K562 (cell line): ENCODE data around the gene PCDHB14. TPM values are rescaled to one million over a fixed set of nuclear protein-coding genes. Genes with fewer than 3 reads are reported as not detected.
A peak's percentile ranks its signal among the peaks of the same experiment; 100 is the strongest.

Experiments
- ATAC-seq: fragments of 200-7000 bp; cut with Tn5 transposase; 3 replicates; pipeline ENCODE4 v1.9.1; 2020; ENCODE audit warnings: moderate library complexity
- BruUV-seq: library from RNA; stranded (reverse); fragments of 400-500 nt; replicated peaks from 2 replicates; lab custom pipeline; 2021; lab: Mats Ljungman, UMichigan
- CTCF ChIA-PET: fragments of 300-600 bp; formaldehyde crosslinking; extraction: SDS; loops from one replicate; lab custom pipeline; 2021; ENCODE audit warnings: low intra/inter-chr PET ratio; lab: Yijun Ruan, JAX
- POLR2A ChIA-PET: fragments of 300-600, 350-650 bp; sonication (Branson Sonifier 250); formaldehyde crosslinking; extraction: SDS; loops from one replicate; lab custom pipeline; 2021; ENCODE audit warnings: antibody characterized with exemption, inconsistent platforms; lab: Yijun Ruan, JAX
- DNase-seq, 4 experiments: peaks; one replicate each; pipeline versions ENCODE4 v3.0.0 to v3.0.0-alpha.2; 2011 to 2018; ENCODE audit warnings: low spot score in 3 of 4, mixed read lengths in 3 of 4; ENCODE audit errors: extremely low read depth in 1 of 4
- FAIRE-seq: peaks from 2 replicates; lab custom pipeline; 2011; peaks lifted over from hg19 to GRCh38; lab: Jason Lieb, UNC
- H2AFZ ChIP-seq: 2 replicates; pipeline ENCODE4 v1.6.0; 2011; ENCODE audit warnings: low read depth, low read length, control low read depth, inconsistent platforms
- H3K27ac ChIP-seq: fragments of 200-600 bp; 3 replicates; pipeline ENCODE4 v1.8.0; 2011; ENCODE audit warnings: low read depth, mild to moderate bottlenecking, control low read depth, inconsistent platforms, low read length, moderate library complexity, mixed read lengths; ENCODE audit errors: extremely low read depth
- H3K27me3 ChIP-seq, 2 experiments: fragments of 300-600 bp in 1 of 2; 2 replicates in 1 of 2; 3 replicates in 1 of 2; pipeline versions ENCODE4 v1.6.0 to v1.8.0; 2011; ENCODE audit warnings: inconsistent platforms in 2 of 2, low read length in 2 of 2, mild to moderate bottlenecking in 1 of 2, mixed read lengths in 1 of 2, moderate library complexity in 1 of 2; ENCODE audit not compliant: control insufficient read depth in 2 of 2, insufficient read depth in 2 of 2
- H3K36me3 ChIP-seq: fragments of 300-600 bp; 3 replicates; pipeline ENCODE4 v1.8.0; 2011; ENCODE audit warnings: mild to moderate bottlenecking, low read length, inconsistent platforms; ENCODE audit not compliant: control insufficient read depth, insufficient read depth
- H3K4me1 ChIP-seq, 2 experiments: fragments of 200-600 bp in 1 of 2; replicated peaks in 1 of 2; 2 replicates in 1 of 2; 3 replicates in 1 of 2; pipeline versions ENCODE4 v1.5.1 to v1.8.0; 2011; ENCODE audit warnings: inconsistent platforms in 2 of 2, low read length in 2 of 2, mild to moderate bottlenecking in 1 of 2, mixed read lengths in 1 of 2, moderate library complexity in 1 of 2; ENCODE audit not compliant: control insufficient read depth in 2 of 2, insufficient read depth in 2 of 2
- H3K4me2 ChIP-seq: 2 replicates; pipeline ENCODE4 v1.6.1; 2011; ENCODE audit warnings: low read length, control low read depth, inconsistent platforms, mixed read lengths; ENCODE audit not compliant: insufficient read depth
- H3K4me3 ChIP-seq: fragments of 200-600 bp; sonication (generic), shearing (Covaris generic); 2 replicates; pipeline ENCODE4 v1.5.1; 2016; ENCODE audit warnings: control low read depth, inconsistent platforms
- H3K79me2 ChIP-seq: fragments of 200-600 bp; 3 replicates; pipeline ENCODE4 v1.8.0; 2011; ENCODE audit warnings: low read length, inconsistent platforms; ENCODE audit not compliant: control insufficient read depth, insufficient read depth
- H3K9ac ChIP-seq, 2 experiments: 2 replicates each; pipeline versions ENCODE4 v1.6.0 to v1.6.1; 2011; ENCODE audit warnings: low read depth in 2 of 2, low read length in 2 of 2, control low read depth in 1 of 2, inconsistent platforms in 1 of 2, mild to moderate bottlenecking in 1 of 2, mixed read lengths in 1 of 2; ENCODE audit not compliant: insufficient read depth in 1 of 2
- H3K9me1 ChIP-seq: one replicate; pipeline ENCODE4 v1.6.0; 2011; ENCODE audit warnings: inconsistent platforms, mild to moderate bottlenecking, low read length, moderate library complexity; ENCODE audit not compliant: control insufficient read depth, insufficient read depth
- H3K9me3 ChIP-seq: replicated peaks from 2 replicates; pipeline ENCODE4 v1.5.1; 2011; ENCODE audit warnings: low read depth, low read length, inconsistent platforms; ENCODE audit not compliant: control insufficient read depth, insufficient read depth
- H4K20me1 ChIP-seq: replicated peaks from 2 replicates; pipeline ENCODE4 v1.6.1; 2011; ENCODE audit warnings: low read length, inconsistent platforms, mixed read lengths; ENCODE audit not compliant: control insufficient read depth, insufficient read depth
- DMBX1 ChIP-seq: fragments of 250-450 bp; sonication (Bioruptor Pico); IDR thresholded peaks from 2 replicates; pipeline ENCODE4 v1.8.0; 2022; ENCODE audit warnings: inconsistent platforms, mild to moderate bottlenecking, moderate library complexity, borderline replicate concordance
- PCBP1 ChIP-seq: fragments of 200-400 bp; formaldehyde crosslinking; IDR thresholded peaks from 2 replicates; pipeline ENCODE4 v1.6.1; 2018; ENCODE audit warnings: mild to moderate bottlenecking, low read depth, low read length; ENCODE audit not compliant: poor library complexity, severe bottlenecking
- RAD21 ChIP-seq, 2 experiments: fragments of 250-450 bp in 1 of 2; fragments of 450-650 bp in 1 of 2; sonication (Bioruptor Pico) in 1 of 2; formaldehyde crosslinking in 1 of 2; IDR thresholded peaks in 1 of 2; conservative IDR thresholded peaks in 1 of 2; 2 replicates each; pipeline versions ENCODE4 v1.4.0 to v1.8.0; 2020 to 2022; ENCODE audit warnings: mild to moderate bottlenecking in 2 of 2, moderate library complexity in 1 of 2
- SIRT6 ChIP-seq: IDR thresholded peaks from one replicate; pipeline ENCODE4 v1.6.1; 2012; ENCODE audit warnings: low read depth, mild to moderate bottlenecking, control low read depth, inconsistent platforms, low read length, moderate library complexity
- ZNF316 ChIP-seq: fragments of 450-650 bp; IDR thresholded peaks from 2 replicates; pipeline ENCODE4 v1.6.1; 2016
- WGBS: fragments of 100-300 bp; shearing (Covaris generic); methylation state at CpG from one replicate; pipeline ENCODE4 v1.1.6; 2016; ENCODE audit warnings: low coverage, mixed read lengths; ENCODE audit not compliant: insufficient coverage; ENCODE audit errors: missing lambda C conversion rate; 5-methylcytosine and 5-hydroxymethylcytosine counted together
- in situ Hi-C: fragments of 300-500 bp; cut with MboI; formaldehyde crosslinking; loops from 4 replicates; pipeline ENCODE4 v1.15.0; 2018; ENCODE audit warnings: inconsistent platforms, mixed read lengths
- intact Hi-C: fragments of 100-400 bp; cut with micrococcal nuclease; formaldehyde crosslinking; loops from 2 replicates; pipeline ENCODE4 v1.14.2; 2022
- polyA plus RNA-seq, 8 experiments: library from polyadenylated mRNA; depleted of rRNA in 4 of 8; stranded (reverse) in 5 of 8; unstranded in 3 of 8; fragments of >200 nt; fragmentation: Nextera tagmentation in 2 of 8; fragmentation: Illumina TruSeq in 1 of 8; extraction: Ambion mirVana in 2 of 8; extraction: Trizol in 1 of 8; gene quantifications; 2 replicates each; pipeline versions ENCODE4 v1.2.1 to v1.2.3, GENCODE V29; 2011 to 2014; ENCODE audit warnings: inconsistent platforms in 1 of 8, missing spikeins in 1 of 8
- total RNA-seq, 7 experiments: library from RNA; depleted of rRNA in 6 of 7; stranded (reverse); fragments of >200 nt in 6 of 7; fragmentation: Illumina TruSeq in 2 of 7; extraction: Trizol in 2 of 7; gene quantifications; 2 replicates each; pipeline versions ENCODE4 v1.2.1 to v1.2.3, GENCODE V29; 2011 to 2021; ENCODE audit warnings: low replicate concordance in 1 of 7
- TF ChIP-seq, protein P1 (sequence below): fragments of 250-450 bp; sonication (Bioruptor Pico); IDR thresholded peaks from 2 replicates; pipeline ENCODE4 v1.5.0; 2021
- TF ChIP-seq, protein P2 (sequence below), 2 experiments: fragments of 450-650 bp in 1 of 2; IDR thresholded peaks; 2 replicates each; pipeline ENCODE4 v1.6.1; 2011 to 2017; ENCODE audit warnings: low read depth in 2 of 2, antibody characterized with exemption in 1 of 2, borderline replicate concordance in 1 of 2, low read length in 1 of 2, mild to moderate bottlenecking in 1 of 2, mixed read lengths in 1 of 2; ENCODE audit not compliant: control insufficient read depth in 1 of 2
- TF ChIP-seq, protein P3 (sequence below), 3 experiments: IDR thresholded peaks in 2 of 3; conservative IDR thresholded peaks in 1 of 3; 2 replicates each; pipeline ENCODE4 v1.5.1; 2011 to 2012; ENCODE audit warnings: low read length in 3 of 3, mild to moderate bottlenecking in 3 of 3, control low read depth in 2 of 3, improper control_type of control experiment in 1 of 3, inconsistent platforms in 1 of 3, low read depth in 1 of 3, mixed read lengths in 1 of 3, moderate library complexity in 1 of 3; ENCODE audit not compliant: insufficient read depth in 2 of 3
- TF ChIP-seq, protein P4 (sequence below): IDR thresholded peaks from 2 replicates; pipeline ENCODE4 v1.6.1; 2011; ENCODE audit warnings: borderline replicate concordance, low read depth, mild to moderate bottlenecking, moderate library complexity, low read length; ENCODE audit not compliant: insufficient read depth, poor library complexity, severe bottlenecking

PCDHB14 gene
- total and polyA plus RNA-seq, 9 of the 15 experiments (the other 6 are each of a cell fraction or from before 2014, with no cell fraction given), result not detected

DNA sequence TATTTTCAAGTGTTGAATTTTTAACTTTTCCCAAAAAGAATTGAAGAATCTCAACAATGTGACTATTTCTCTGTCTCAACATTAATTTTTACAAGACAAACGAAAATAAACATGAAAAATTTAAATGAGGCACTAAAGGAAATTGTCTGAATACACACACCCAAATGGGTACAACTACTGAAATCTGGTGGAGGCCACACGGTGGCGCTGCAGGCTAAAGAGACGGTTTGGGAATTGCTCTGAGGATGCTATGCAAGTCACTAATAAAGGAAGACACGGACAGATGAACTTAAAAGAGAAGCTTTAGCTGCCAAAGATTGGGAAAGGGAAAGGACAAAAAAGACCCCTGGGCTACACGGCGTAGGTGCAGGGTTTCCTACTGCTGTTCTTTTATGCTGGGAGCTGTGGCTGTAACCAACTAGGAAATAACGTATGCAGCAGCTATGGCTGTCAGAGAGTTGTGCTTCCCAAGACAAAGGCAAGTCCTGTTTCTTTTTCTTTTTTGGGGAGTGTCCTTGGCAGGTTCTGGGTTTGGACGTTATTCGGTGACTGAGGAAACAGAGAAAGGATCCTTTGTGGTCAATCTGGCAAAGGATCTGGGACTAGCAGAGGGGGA, 30.9 kb upstream of the PCDHB14 start, which contains the start of gene PCDHB10:
Gene PCDHB10, plus strand, starts transcription at position 244 of the 616 bp plus-strand sequence. Its CDS starts 200 bp downstream, at position 444.
- no peak within 1 kb of the TSS for H2AFZ ChIP-seq
- no peaks in the 10 kb centered on the region for H3K36me3 ChIP-seq
- in situ Hi-C loops (no loop called here), intact Hi-C loops (no loop called here)
- no peak within 1 kb of the TSS for H3K27ac ChIP-seq
- H3K27me3 ChIP-seq, result no peaks in the 10 kb centered on the region; a peak in 1 of 5 replicates
- ChIA-PET CTCF (interaction anchor here (1.1 kb wide), 1 partner anchor 369 kb away, joined by 3 read pairs; no protein-coding TSS in a partner anchor), POLR2A (no interaction called here)
- WGBS, result under 1% methylated on average over 9 of the region's 10 CpGs
- no TSS peak for BruUV-seq
- ATAC-seq (peak; percentile 83), FAIRE-seq (peak; percentile 71), DNase-seq (peak; percentile 32 to 52 (median 38))
- H4K20me1 ChIP-seq, result no peaks in the 10 kb centered on the region
- no peak within 1 kb of the TSS for H3K4me2 ChIP-seq
- H3K4me1 ChIP-seq, result no peaks in the 10 kb centered on the region
- H3K4me3 ChIP-seq, result no peak within 1 kb of the TSS
- no peak within 1 kb of the TSS for H3K9ac ChIP-seq
- no peaks in the 10 kb centered on the region for H3K9me3 ChIP-seq
- no peaks in the 10 kb centered on the region for H3K9me1 ChIP-seq
- H3K79me2 ChIP-seq, result no peaks in the 10 kb centered on the region
- TF ChIP-seq, protein P1, sequence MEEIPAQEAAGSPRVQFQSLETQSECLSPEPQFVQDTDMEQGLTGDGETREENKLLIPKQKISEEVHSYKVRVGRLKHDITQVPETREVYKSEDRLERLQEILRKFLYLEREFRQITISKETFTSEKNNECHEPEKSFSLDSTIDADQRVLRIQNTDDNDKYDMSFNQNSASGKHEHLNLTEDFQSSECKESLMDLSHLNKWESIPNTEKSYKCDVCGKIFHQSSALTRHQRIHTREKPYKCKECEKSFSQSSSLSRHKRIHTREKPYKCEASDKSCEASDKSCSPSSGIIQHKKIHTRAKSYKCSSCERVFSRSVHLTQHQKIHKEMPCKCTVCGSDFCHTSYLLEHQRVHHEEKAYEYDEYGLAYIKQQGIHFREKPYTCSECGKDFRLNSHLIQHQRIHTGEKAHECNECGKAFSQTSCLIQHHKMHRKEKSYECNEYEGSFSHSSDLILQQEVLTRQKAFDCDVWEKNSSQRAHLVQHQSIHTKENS (CRISPR knock-in tag), result no peak
- TF ChIP-seq, protein P2, sequence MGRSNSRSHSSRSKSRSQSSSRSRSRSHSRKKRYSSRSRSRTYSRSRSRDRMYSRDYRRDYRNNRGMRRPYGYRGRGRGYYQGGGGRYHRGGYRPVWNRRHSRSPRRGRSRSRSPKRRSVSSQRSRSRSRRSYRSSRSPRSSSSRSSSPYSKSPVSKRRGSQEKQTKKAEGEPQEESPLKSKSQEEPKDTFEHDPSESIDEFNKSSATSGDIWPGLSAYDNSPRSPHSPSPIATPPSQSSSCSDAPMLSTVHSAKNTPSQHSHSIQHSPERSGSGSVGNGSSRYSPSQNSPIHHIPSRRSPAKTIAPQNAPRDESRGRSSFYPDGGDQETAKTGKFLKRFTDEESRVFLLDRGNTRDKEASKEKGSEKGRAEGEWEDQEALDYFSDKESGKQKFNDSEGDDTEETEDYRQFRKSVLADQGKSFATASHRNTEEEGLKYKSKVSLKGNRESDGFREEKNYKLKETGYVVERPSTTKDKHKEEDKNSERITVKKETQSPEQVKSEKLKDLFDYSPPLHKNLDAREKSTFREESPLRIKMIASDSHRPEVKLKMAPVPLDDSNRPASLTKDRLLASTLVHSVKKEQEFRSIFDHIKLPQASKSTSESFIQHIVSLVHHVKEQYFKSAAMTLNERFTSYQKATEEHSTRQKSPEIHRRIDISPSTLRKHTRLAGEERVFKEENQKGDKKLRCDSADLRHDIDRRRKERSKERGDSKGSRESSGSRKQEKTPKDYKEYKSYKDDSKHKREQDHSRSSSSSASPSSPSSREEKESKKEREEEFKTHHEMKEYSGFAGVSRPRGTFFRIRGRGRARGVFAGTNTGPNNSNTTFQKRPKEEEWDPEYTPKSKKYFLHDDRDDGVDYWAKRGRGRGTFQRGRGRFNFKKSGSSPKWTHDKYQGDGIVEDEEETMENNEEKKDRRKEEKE (IDR thresholded peaks at IDR 0.05; ENCODE audit: borderline replicate concordance in 1 of 2, control insufficient read depth in 1 of 2, low read depth in 2 of 2, low read length in 1 of 2), result no peak
- no peak for TF ChIP-seq DMBX1 (CRISPR knock-in tag)
- TF ChIP-seq ZNF316, result no peak
- peak; percentile 9 to 29; a peak in 1 of 4 replicates for TF ChIP-seq RAD21 (CRISPR knock-in tag; conservative IDR thresholded peaks at IDR 0.05 in 1 of 2, IDR thresholded peaks at IDR 0.05 in 1 of 2)
- TF ChIP-seq, protein P3, sequence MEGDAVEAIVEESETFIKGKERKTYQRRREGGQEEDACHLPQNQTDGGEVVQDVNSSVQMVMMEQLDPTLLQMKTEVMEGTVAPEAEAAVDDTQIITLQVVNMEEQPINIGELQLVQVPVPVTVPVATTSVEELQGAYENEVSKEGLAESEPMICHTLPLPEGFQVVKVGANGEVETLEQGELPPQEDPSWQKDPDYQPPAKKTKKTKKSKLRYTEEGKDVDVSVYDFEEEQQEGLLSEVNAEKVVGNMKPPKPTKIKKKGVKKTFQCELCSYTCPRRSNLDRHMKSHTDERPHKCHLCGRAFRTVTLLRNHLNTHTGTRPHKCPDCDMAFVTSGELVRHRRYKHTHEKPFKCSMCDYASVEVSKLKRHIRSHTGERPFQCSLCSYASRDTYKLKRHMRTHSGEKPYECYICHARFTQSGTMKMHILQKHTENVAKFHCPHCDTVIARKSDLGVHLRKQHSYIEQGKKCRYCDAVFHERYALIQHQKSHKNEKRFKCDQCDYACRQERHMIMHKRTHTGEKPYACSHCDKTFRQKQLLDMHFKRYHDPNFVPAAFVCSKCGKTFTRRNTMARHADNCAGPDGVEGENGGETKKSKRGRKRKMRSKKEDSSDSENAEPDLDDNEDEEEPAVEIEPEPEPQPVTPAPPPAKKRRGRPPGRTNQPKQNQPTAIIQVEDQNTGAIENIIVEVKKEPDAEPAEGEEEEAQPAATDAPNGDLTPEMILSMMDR (IDR thresholded peaks at IDR 0.05 in 2 of 3, conservative IDR thresholded peaks at IDR 0.05 in 1 of 3; ENCODE audit: insufficient read depth in 2 of 3, low read depth in 1 of 3, low read length in 3 of 3), result peak; percentile 40 to 72 (median 62); a peak in 5 of 6 replicates
- TF ChIP-seq PCBP1, result no peak
- TF ChIP-seq SIRT6, result no peak
- TF ChIP-seq, protein P4, sequence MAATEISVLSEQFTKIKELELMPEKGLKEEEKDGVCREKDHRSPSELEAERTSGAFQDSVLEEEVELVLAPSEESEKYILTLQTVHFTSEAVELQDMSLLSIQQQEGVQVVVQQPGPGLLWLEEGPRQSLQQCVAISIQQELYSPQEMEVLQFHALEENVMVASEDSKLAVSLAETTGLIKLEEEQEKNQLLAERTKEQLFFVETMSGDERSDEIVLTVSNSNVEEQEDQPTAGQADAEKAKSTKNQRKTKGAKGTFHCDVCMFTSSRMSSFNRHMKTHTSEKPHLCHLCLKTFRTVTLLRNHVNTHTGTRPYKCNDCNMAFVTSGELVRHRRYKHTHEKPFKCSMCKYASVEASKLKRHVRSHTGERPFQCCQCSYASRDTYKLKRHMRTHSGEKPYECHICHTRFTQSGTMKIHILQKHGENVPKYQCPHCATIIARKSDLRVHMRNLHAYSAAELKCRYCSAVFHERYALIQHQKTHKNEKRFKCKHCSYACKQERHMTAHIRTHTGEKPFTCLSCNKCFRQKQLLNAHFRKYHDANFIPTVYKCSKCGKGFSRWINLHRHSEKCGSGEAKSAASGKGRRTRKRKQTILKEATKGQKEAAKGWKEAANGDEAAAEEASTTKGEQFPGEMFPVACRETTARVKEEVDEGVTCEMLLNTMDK, result peak; percentile 38
